G401.6 (cell line): ENCODE results near the gene NRARP.

Experiments used
- FAIRE-seq: peaks from 2 replicates; lab custom pipeline; 2012; peaks lifted over from hg19 to GRCh38; lab: Jason Lieb, UNC

The NRARP gene

DNA sequence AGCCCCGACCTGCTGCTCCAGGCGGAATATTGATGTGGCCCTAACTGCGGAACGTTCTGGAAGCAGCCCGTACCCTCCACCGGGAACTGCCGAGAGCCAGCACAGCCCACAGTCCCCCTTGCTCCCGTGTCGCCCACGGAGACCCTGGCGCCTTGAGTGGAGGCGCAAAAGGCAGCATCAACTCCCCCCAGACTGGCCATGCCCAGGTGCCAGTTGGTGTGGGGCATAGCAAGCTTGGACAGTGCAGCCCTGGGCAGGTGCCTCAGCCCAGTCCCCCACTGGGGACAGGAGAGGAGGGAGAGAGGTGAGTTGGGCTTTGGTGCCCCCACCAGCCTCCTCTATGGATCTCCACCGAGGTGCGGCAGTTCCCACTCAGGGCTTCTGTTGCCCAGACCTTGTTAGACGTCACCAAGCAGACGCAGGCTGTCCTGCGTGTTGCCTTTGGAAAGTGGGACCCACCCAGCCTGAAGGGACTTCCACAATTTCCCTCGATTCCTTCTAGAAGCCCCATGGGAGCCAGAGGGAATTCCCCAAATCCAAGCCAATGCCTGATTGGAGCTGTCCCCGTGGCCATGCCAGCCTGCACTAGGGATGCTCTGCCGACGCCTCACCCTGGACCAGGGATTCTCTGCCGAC lies 19.8 kb upstream of the NRARP start:
- no peak for FAIRE-seq

DNA sequence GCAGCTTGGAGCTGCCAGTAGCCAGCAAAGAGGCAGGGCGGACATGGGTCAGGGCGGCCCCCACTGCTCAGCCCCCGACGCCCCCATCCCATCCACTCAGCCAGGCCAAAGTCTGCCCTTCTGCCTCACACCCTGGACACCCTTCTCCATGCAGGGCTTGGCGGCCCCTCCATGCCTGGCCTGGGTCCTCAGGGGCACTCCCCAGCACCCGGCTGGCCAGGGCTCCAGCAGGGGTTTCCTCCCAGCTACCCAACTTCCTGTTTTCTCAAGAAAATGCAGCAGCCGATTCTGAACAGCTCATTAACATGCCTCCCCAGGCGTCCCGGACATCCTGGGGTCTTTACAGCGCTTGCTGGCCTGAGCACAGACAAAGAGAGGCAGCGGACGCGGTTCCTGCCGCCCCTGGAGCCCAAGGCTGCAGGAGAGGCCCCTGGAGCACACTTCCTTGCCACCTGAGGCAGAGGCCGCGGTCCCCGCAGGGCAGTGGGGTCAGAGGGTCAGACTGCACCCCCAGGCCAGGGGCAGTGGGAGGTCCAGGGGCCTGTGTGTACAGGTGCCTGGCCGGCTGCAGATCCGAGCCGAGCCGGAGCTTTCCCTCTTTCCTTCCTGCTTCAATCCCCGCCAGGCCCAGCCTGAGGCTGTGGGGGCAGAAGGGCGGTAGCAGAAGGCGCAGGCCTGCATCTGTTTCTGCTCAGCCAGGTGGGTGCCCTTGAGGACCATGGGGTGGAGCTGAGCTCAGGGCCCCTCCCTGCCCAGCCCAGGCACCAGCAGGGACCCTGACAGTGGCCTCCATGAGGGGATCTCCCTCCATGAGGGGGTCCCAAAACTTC lies 18.7 kb upstream of the NRARP start:
- no peak for FAIRE-seq

DNA sequence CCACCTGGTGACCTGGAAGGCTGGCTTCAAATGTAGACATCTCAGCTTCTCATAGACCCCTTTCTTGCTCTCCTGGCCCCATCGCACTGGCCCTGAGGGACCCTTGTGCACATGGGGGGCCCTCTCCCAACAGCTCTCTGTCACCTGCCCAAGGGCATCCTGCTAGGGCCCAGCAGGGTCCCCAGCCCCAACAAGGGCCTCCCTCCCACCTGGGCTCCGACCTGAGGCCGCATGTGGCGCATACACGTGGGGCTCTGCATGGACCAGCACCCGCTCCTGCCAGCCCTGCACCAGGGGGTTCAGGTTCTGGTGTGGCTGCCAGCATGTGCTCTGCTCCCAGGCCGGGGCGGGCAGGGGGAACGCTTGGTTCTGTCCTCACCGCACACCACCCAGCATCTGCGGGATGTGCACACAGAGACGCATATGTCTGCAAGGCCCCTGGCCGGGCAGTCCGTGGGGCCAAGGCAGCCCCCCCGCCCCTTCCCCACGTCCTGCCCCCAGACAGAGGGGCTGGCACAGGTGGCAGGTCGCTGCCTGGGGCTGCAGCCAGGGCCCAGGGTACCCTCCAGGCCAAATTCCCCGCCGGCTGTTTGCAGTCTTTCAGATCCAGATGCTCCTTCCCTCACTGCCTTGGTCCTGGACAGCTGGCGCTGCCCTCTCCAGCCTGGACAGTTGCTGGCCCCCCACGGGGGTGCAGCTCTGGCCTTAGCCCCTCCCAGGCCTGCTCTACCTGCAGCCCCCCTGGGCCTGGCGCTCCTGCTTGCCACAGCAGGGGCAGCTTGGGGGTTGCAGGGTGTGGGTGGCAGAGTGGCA lies 17.9 kb upstream of the NRARP start:
- FAIRE-seq: no peak

DNA sequence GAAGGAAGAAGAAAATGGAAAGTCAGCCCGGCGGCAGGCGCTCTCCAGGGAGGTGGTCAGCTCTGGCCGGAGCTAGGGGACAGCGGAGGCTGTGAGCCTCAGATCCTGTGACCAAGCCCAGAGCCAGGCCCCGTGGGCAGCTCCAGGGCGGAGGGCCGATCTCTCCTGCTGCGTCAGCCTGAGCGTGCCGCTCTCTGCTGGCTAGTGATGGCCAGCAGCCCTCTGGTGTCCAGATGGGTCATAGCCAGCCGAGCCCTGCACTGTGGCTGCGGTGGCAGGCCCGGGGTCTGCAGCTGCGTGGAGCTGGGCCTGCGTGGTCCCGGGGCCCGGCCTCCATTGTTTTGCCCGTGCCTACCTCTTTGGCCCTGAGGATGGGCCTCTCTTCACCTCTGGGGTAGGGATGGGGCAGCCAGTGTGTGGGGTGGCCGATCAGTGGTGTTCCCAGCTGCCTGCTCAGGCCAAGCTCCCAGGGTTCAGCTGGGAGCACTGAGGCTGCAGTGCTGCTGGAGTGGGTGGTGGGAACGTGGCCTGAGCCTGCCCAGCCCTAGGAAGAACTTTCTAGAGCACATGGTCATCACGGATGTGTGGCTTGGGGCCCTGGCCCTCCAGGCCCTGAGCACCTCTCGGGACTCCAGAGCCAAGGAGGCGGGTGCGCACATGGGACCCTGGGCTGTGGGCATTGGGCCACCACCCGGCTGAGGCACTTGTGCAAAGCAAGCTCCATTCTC lies 17.1 kb upstream of the NRARP start:
- no peak for FAIRE-seq

DNA sequence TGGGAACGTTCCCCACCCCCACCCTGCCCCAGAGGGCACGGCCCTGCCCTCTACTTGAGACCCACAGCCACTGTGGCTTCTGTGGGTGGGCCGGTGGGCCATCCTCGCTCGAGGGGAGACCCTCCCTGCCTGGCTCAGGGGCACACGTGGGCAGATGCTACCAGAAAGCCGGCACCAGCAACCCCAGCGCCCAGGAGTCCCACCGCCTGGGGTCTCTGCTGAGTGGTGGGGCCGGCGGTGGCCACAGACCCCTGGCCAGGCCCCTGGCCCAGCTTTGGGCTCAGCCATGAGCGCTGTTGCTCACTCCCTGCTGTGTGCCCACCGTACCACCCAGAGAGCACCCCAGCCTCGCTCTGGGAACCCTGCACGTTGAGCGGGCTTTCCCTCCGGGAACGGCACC lies 16.5 kb upstream of the NRARP start:
- FAIRE-seq: no peak

DNA sequence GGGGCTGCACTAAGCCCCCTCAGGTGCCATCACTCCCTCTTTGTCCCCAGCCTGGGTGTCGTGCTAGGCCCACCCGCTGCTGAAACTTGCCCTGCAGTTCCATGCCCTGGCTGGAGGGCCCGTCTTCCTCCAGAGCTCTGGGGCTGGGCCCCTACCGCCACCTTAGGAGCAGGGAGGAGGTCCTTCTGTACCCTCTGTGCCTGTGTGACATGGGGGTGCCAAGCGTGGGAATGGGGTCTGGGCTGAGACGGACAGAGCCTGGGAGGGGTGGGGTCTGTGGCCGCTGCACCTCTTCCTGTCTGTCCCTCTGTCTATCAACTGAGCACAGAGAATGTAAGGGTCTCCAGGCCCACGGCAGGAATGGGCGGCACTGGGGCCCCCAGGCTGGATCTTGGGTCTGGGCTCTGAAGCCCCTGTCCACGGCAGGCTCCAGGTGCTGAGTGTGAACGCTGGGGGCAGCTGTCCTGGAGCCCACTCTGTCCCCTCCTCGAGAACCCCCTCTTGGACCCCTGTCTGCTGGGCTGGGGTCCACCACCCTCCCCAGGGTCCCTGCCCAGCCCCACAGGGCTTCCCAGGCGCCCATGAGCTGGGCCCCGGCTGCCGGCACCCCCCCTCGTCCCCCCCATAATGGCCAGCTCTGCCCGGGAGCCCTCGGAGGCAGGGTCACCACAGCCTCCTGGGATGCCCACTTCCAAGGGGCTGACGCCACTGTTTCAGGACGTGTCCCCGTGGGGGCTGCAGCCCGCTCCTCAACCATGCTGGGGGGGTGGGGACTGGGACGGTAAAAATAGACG lies 15.8 kb upstream of the NRARP start:
- FAIRE-seq: no peak

DNA sequence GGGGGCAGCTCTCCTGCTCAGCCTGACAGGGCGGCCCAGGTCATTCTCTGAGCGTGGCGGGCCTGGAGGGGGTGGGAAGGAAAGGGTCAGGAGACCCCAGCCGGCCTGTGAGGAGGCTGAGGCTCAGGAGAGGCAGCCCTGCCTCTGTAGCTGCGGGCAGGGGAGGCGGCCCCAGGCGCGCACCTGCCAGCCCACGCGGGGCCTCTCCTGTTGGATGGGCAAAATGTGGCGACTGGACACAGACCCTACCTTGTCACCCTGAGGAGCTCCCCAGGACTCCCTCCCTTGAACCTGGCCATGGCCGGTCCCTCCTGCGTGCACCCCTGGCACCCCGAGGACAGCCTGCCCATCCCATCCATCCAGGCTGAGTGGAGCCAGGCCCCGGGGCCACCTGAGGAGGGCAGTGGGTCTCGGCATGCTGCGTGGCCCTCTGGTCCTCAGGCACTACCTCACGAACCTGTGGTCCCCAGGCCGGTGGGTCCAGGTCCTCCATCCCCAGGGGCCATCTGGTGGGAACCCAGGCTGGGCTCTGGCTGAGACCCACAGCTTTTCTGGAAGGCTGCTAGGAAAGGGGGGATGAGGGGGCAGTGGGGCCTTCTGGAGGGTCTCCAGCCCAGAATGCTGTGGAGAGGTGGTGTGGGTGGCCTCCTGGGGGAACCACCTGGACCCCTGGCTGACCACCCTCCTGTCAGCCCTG lies 15.1 kb upstream of the NRARP start:
- no peak for FAIRE-seq

DNA sequence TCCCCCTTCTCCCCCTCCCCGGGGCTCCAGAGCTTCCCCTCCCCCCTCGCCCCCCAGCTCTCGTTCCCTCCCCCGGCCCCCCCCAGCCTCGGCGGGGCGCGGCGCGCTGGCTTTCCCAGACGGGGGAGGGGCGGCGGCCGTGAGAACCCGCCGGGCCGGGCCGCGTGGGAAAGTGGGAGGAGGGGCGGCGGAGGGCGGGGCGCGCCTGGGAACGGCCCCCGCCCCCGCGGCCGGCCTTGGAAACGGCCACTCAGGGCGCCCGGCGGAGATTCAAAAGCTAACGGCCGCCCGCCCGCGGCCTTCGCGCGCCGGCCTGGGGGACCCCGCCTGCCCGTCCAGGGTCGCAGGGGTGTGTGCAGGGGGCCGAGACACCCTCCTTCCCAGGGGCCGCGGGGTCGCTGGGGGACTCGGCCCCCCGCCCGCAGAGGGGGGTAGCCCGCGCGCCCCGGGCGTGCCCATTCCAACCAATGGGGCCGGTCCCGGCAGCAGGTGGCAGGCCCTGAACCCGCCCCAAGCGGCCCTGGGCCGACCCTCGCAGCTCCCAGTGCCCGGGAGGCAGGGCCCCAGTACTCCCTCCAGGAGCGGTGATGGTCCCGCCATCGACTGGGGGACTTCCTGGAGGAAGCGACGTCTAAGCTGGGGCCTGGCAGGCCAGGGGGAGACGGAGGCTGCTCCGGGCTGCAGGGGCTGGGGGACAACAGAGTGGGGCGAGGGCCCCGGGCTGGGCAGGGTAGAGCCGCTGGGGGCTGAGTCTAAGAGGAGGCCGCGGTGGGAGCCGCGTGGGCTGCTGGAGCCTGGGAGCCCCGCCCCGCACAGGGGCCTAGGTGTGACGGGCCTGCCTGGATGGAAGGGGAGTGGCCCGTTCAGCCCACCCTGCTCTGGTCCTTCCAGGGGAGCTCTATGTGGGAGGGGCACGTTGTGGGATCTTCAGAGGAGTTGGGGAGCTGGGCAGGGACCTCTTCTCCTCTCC lies 14.2 kb upstream of the NRARP start:
- no peak for FAIRE-seq

DNA sequence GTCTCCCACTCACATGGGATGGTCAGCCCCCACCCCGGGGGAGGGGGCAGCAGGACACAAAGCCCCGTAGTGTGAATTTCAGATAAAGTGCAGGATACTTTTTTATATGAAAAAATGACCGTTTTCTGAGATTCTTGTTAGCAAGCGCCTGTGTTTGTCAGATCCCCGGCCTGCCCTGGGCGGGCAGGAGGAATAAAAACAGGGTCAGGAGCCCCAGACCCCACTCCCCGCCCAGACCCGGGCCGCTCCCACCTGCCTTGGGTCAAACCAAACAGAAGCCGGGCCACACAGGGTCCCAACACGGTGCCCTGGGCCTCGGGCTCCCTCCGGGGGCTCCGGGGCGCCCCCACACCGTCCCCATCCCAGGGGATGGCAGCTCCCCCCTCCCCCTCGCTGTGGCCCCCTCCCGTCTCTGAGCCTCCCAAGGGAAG lies 13.5 kb upstream of the NRARP start:
- no peak for FAIRE-seq

DNA sequence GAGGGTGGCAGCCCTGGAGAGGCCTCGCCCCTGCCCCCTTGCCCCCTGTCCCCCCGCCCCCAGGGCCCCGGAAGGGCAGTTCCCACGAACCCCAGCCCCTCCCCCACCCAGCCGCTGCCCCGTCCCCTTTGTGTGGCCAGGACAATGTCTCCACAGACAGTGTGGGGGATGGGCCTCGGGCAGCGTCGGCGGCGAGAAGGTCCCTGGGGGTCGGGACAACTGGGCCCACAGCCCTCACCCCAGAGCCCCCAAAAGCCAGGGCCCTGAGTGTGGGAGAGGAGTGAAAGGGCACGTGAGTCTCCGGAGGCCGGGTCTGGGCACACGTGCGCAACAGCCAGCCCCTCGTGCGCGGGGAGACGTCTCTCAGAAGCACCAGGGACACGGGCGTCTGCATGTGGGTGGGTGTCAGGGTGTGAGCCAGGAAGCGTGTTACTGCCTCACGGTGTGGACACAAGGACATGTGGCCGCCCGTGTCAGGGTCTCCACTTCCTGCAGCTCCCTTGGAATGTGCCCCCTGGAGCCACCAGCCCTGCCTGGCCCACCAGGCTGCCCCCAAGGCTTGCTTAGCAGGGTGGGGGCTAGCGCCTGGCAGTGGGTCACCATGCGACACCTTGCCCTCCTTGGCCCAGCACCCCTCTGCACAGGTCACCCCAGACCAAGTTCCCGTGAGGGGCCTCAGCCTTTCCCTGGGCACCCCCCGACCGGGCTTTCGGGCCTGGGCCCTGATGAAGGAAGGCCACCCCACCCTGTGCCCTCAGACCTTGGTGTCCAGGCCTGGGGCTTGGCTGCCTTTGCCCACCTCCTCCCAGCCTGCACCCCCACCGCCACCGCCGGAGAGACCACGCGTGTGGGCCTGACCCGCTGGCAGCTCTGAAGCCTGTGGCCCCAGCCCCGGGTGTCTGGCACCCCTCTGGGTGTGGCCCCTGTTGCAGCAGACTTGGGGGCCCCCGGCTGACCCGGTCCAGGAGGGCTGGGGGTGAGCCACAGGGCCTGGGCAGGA lies 12.8 kb upstream of the NRARP start:
- FAIRE-seq: no peak

DNA sequence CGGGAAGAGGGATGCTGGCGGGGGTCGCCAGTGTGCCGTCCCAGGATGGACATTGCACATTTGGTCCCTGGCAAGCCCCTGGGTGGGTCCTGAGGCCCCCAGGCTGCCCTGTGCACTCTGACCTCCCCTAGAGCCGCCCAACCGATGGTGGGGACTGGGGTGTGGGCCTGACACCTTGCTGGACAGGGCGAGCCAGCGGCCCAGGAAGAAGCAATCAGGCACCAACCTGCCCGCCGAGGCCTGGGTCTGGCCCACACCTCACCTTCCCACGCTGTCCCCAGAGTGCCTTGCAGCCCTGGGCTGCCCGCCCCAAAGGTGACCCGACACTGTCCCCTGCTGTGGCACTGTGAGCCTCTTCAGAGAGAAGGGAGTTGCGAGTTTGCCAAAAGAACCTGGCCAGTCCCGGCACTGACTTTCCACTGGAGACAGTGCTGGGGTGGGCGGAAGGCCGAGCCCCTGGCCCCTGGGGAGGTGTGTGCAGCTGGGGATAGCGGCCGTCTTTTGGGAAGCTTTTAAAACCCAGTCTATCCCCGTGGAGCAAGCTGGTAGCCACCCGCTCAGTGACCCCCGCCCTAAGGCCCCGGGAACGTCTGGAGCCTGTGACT lies 12.0 kb upstream of the NRARP start:
- no peak for FAIRE-seq

DNA sequence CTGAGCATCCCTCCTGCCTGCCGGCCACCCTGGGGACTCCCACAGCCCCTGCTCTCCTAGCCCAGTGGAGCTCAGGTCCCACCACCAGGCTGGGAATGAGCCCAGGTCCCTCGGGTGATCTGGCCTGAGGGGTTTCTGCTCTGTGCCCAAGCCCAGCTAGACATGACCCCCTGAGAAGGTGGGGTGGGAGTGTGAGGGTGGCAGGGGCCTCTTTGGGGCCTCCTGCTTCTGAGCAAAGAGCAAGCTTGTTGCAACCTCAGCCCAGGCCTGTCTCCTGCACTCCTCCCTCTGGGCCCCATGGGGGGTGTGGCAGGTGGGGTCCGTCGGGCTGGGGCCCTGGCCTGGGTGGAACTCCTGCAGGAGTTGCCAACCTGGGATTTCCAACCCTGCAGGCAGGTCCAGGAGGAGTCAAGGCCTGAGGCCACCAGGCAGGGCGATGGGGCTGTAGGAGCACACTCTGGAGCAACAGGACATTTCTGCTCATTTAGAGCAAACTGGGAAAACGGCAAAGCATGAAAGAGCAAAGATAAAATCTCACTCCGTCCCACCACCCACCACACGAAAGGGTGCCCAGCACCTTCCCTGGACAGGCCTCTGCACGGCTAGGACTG lies 11.4 kb upstream of the NRARP start:
- FAIRE-seq: no peak

DNA sequence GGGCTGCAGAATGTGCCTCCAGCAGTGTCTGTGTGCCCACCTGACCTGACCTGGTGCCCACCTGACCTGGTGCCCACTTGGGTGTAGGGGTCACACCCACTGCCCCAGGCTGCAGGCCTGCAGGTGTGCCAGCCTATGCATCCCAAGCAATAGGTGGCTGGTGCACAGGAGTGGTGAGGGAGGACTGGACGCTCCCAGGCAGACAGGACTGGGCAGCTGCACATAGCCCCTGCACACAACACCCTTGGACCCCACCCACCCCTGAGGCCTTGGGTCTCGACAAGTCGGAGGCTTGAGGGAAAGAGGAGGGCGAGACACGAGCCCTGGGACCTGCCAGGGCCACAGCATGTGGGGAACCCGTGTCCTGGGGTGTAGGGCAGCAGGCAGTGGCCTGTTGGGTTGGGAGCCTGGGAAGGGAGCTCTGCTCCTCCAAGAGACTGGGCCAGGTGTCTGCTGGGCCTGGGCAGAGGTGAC lies 10.8 kb upstream of the NRARP start:
- FAIRE-seq: no peak

DNA sequence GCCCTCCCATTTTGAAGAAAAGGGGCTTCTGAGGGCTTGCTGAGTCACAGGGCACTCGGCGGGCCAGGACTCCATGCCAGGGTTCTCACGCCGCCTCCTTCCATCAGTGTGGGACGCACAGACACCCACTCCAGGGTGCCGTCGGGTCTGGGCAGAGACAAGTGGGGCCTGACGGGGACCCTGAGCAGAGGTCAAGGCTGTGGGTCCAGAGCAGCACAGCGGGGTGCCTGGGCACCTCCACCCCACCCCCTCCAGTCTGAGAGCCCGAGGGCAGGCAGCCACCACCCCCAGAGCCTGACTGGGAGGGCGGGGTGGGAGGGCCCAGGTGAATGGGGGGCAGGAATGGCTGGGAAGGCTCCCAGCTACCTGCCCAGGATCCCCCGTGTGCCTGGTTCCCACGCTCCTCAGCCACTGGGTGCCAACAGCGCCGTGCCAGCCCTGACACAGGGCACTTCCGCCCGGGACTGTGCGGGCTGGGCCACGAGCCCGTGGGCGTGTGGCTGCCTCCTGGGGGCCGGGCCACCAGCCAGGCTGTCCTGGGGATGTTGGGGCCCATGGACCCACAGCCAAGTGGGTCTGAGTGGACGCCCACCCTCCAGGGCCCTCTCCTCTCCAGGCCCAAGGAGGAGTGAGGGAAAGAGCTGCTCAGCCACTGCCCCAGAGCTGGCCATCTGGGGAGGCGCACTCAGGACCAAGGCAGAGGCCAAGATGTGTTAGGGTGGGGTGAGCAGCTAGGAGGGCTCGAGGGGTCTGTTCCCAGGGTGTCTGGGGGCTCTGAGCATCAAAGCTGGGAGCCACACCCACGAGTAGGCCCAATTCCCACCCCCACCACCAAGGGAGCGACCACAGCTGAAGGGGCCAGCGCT lies 10.1 kb upstream of the NRARP start:
- FAIRE-seq: no peak

DNA sequence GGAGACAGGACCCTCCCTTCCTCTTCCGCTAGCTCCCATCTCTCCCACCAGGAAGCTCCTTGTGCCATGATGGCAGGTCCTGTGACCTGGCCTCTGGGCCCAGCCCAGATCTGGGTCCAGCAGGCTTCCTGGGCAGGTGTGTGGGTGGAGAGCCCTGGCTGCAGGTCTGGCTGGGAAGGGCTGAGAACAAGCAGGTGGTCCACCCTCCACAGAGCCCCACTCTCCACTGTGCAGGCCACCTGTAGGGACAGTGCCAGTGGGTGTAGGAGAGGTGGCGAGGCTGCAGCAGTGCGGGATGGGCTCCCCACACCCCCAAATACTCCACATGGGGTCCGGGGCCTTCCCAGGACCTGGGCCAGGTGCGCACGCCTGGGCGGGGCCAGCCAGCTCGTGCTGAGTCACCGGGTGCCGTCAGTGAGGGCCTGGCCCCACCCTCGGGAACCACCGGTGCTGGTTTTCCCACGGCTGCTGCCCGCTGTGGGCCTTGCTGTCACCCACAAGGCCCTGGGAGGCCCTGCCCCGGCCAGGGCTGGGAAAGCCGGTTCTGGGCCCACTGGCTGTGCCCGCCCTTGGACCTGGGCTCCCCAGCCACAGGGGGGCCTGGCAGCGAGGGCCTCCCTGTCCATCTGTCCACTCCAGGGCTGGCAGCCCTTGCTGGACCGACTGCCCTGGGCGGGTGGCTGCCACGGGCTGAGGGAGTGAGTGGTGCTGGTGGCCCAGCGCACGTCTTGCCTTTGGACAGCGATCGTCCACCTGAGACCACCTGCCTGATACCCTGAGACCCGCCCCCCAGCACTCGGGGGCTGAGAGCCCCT lies 9.3 kb upstream of the NRARP start:
- no peak for FAIRE-seq
